A549 (cell line): ENCODE results near the gene NMB.

Source experiments
- CTCF ChIP-seq: fragments of >200 bp; sonication (Bioruptor Twin); formaldehyde crosslinking; IDR thresholded peaks from 3 replicates; pipeline ENCODE4 v1.5.1; 2016
- POLR2A ChIP-seq: IDR thresholded peaks from 2 replicates; pipeline ENCODE4 v1.6.1; 2012; ENCODE audit warnings: mild to moderate bottlenecking, low read length

DNA sequence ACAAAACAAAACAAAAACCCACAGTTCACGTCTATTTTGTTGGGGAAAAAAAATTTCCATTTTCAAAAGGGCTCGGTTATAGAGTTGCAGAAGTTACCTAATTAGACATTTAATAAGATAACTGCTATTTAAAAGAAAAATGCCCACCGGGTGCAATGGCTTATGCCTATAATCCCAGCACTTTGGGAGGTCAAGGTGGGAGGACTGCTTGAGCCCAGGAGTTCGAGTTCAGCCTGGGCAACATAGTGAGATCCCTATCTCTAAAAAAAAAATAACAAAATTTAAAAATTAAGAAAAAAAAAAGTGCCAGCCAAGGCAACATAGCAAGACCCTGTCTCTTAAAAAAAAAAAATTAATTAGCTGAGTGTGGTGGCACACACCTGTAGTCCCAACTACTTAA, 38.8 kb upstream of the NMB start:
- TF ChIP-seq POLR2A (no peak), CTCF (no peak)
